Keratinocyte (primary cell): ENCODE results near the gene TRAK2. TPM values are rescaled to one million over a fixed set of nuclear protein-coding genes. Genes with fewer than 3 reads are reported as not detected.
A peak's percentile ranks its signal among the peaks of the same experiment; 100 is the strongest.

Experiments
- DNase-seq: peaks from one replicate; pipeline ENCODE4 v3.0.0-alpha.2; 2011; ENCODE audit warnings: low read depth, missing footprints, low spot score
- FAIRE-seq: peaks from 2 replicates; lab custom pipeline; 2011; peaks lifted over from hg19 to GRCh38; lab: Jason Lieb, UNC
- H2AFZ ChIP-seq: 2 replicates; pipeline ENCODE4 v1.6.0; 2012; ENCODE audit warnings: low read length, control low read depth, inconsistent platforms; ENCODE audit not compliant: control insufficient read depth
- H3K27ac ChIP-seq: 2 replicates; pipeline ENCODE4 v1.5.1; 2011; ENCODE audit warnings: low read length; ENCODE audit not compliant: control insufficient read depth, insufficient read depth
- H3K27me3 ChIP-seq: 3 replicates; pipeline ENCODE4 v1.6.0; 2011; ENCODE audit warnings: low read length; ENCODE audit not compliant: control insufficient read depth, insufficient read depth; ENCODE audit errors: extremely low read depth
- H3K36me3 ChIP-seq, 2 experiments: 2 replicates in 1 of 2; 3 replicates in 1 of 2; pipeline ENCODE4 v1.5.1; 2011; ENCODE audit warnings: low read length in 2 of 2, mild to moderate bottlenecking in 1 of 2; ENCODE audit not compliant: control insufficient read depth in 2 of 2, insufficient read depth in 2 of 2; ENCODE audit errors: extremely low read depth in 1 of 2
- H3K4me1 ChIP-seq: 3 replicates; pipeline ENCODE4 v1.5.1; 2011; ENCODE audit warnings: low read length; ENCODE audit not compliant: control insufficient read depth, insufficient read depth; ENCODE audit errors: extremely low read depth
- H3K4me2 ChIP-seq: 3 replicates; pipeline ENCODE4 v1.6.0; 2011; ENCODE audit warnings: low read depth, low read length; ENCODE audit not compliant: control insufficient read depth, insufficient read depth; ENCODE audit errors: extremely low read depth
- H3K4me3 ChIP-seq, 3 experiments: fragments of 200-600 bp in 1 of 3; sonication (generic) in 1 of 3; 2 replicates in 2 of 3; 3 replicates in 1 of 3; pipeline ENCODE4 v1.5.1; 2011 to 2016; ENCODE audit warnings: low read length in 3 of 3, mild to moderate bottlenecking in 3 of 3, control low read depth in 2 of 3, inconsistent platforms in 1 of 3, low read depth in 1 of 3, mixed read lengths in 1 of 3, mixed run types in 1 of 3, moderate library complexity in 1 of 3; ENCODE audit not compliant: control insufficient read depth in 2 of 3, insufficient read depth in 2 of 3; ENCODE audit errors: extremely low read depth in 1 of 3
- H3K79me2 ChIP-seq: 2 replicates; pipeline ENCODE4 v1.6.0; 2012; ENCODE audit warnings: low read length; ENCODE audit not compliant: control insufficient read depth, insufficient read depth
- H3K9ac ChIP-seq: 3 replicates; pipeline ENCODE4 v1.6.0; 2011; ENCODE audit warnings: low read length; ENCODE audit not compliant: control insufficient read depth, insufficient read depth; ENCODE audit errors: extremely low read depth
- H3K9me1 ChIP-seq: 3 replicates; pipeline ENCODE4 v1.6.0; 2011; ENCODE audit warnings: low read length; ENCODE audit not compliant: control insufficient read depth, insufficient read depth; ENCODE audit errors: extremely low read depth
- H3K9me3 ChIP-seq: 2 replicates; pipeline ENCODE4 v1.5.1; 2012; ENCODE audit warnings: low read depth, low read length; ENCODE audit not compliant: control insufficient read depth
- H4K20me1 ChIP-seq: 3 replicates; pipeline ENCODE4 v1.6.0; 2011; ENCODE audit warnings: low read length; ENCODE audit not compliant: control insufficient read depth, insufficient read depth; ENCODE audit errors: extremely low read depth
- CTCF ChIP-seq, 3 experiments: IDR thresholded peaks in 1 of 3; conservative IDR thresholded peaks in 1 of 3; optimal IDR thresholded peaks in 1 of 3; 2 replicates in 2 of 3; 3 replicates in 1 of 3; pipeline versions ENCODE3 to v1.5.1; 2011; ENCODE audit warnings: low read length in 3 of 3, mild to moderate bottlenecking in 3 of 3, moderate library complexity in 2 of 3, control low read depth in 1 of 3, inconsistent platforms in 1 of 3; ENCODE audit not compliant: insufficient read depth in 2 of 3; ENCODE audit errors: extremely low read depth in 1 of 3
- EZH2 ChIP-seq: IDR thresholded peaks from one replicate; pipeline ENCODE4 v1.6.1; 2012; ENCODE audit warnings: inconsistent platforms, mild to moderate bottlenecking, low read length, moderate library complexity
- dilution Hi-C: fragments of 300-500 bp; cut with MboI; formaldehyde crosslinking; loops from one replicate; pipeline ENCODE4 v1.7.0; 2020; ENCODE audit warnings: low sequenced_read_pairs; ENCODE audit not compliant: extremely low pct_ligation_motif_present
- polyA minus RNA-seq, 3 experiments: library from RNA; depleted of rRNA, polyadenylated mRNA; stranded (reverse); fragments of >200 nt; gene quantifications; 1 replicate in 1 of 3; 2 replicates in 1 of 3; 3 replicates in 1 of 3; pipeline ENCODE4 v1.2.3, GENCODE V29; 2011
- polyA plus RNA-seq, 5 experiments: library from polyadenylated mRNA; depleted of rRNA in 3 of 5; stranded (reverse) in 3 of 5; stranded (forward) in 1 of 5; unstranded in 1 of 5; fragments of >200 nt; gene quantifications; 1 replicate in 1 of 5; 2 replicates in 3 of 5; 3 replicates in 1 of 5; pipeline versions ENCODE4 v1.2.1 to v1.2.3, GENCODE V29; 2011 to 2012; ENCODE audit warnings: missing spikeins in 2 of 5, low read depth in 1 of 5, low replicate concordance in 1 of 5

TRAK2 gene
- 10.8 to 12.9 TPM (median 12.4 TPM) in 3 replicates for polyA plus RNA-seq
- 7.4 TPM for polyA plus RNA-seq (2011; ENCODE audit: low read depth)
- polyA plus RNA-seq (2011; cell fraction: cytosol; rRNA removed) = 8.7 and 14.4 TPM in 2 replicates
- 11.3 and 13.6 TPM in 2 replicates for polyA plus RNA-seq (2011; cell fraction: nucleus; rRNA removed)
- polyA plus RNA-seq (2012; ENCODE audit: low replicate concordance) = 5.3 and 9.9 TPM in 2 replicates
- polyA minus RNA-seq = 8.3 to 32.0 TPM (median 28.9 TPM) in 3 replicates
- polyA minus RNA-seq (2011; cell fraction: cytosol; rRNA and poly(A)+ RNA removed) = 13.6 TPM
- polyA minus RNA-seq (2011; cell fraction: nucleus; rRNA and poly(A)+ RNA removed) = 15.8 and 28.0 TPM in 2 replicates

GRCh38 chr2:201451292-201452057 is at the start of gene TRAK2, which contains the start of gene STRADB:
TSS of gene TRAK2 (minus strand) at chr2:201451458. CDS start at chr2:201420507, 30,951 bp downstream.
TSS of gene STRADB (plus strand) at chr2:201451740. CDS start at chr2:201454841, 3,101 bp downstream.
- no peaks in the 10 kb centered on the region for H3K9me1 ChIP-seq
- H3K4me3 ChIP-seq = peak within 1 kb of the TSS; percentile 86 to 99 (median 90)
- H2AFZ ChIP-seq = peak within 1 kb of the TSS; percentile 96
- H3K9me3 ChIP-seq = no peaks in the 10 kb centered on the region
- FAIRE-seq (no peak), DNase-seq (no peak)
- peaks cover 23% of the 10 kb centered on the region for H3K4me1 ChIP-seq
- dilution Hi-C loops = no loop called here
- peak within 1 kb of the TSS; percentile 87 for H3K27ac ChIP-seq
- peak in 2 of 3 experiments; percentile 24 to 30 for TF ChIP-seq CTCF (optimal IDR thresholded peaks at IDR 0.05 in 1 of 3, IDR thresholded peaks at IDR 0.05 in 1 of 3, conservative IDR thresholded peaks at IDR 0.05 in 1 of 3; ENCODE audit: extremely low read depth in 1 of 3, insufficient read depth in 2 of 3, low read length in 3 of 3)
- TF ChIP-seq EZH2 = no peak
- no peaks in the 10 kb centered on the region for H4K20me1 ChIP-seq
- H3K36me3 ChIP-seq = no peaks in the 10 kb centered on the region
- peaks cover 20% of the 10 kb centered on the region for H3K79me2 ChIP-seq
- H3K27me3 ChIP-seq = no peaks in the 10 kb centered on the region
- H3K9ac ChIP-seq = peak within 1 kb of the TSS; percentile 93
- peak within 1 kb of the TSS; percentile 92 for H3K4me2 ChIP-seq

GRCh38 chr2:201500534-201500933 is 49.3 kb upstream of the TRAK2 start:
- Histone ChIP-seq H3K9ac (no peak overlapping the region), H3K79me2 (no peaks in the 10 kb centered on the region), H4K20me1 (no peaks in the 10 kb centered on the region), H3K4me1 (peaks cover 2% of the 10 kb centered on the region), H3K27me3 (no peaks in the 10 kb centered on the region), H3K27ac (no peak overlapping the region), H3K9me3 (no peaks in the 10 kb centered on the region), H2AFZ (no peak overlapping the region), H3K4me2 (no peak overlapping the region), H3K9me1 (no peaks in the 10 kb centered on the region), H3K36me3 (no peaks in the 10 kb centered on the region), H3K4me3 (no peak overlapping the region)
- peak; percentile 13 for DNase-seq
- dilution Hi-C loops = no loop called here
- no peak for TF ChIP-seq CTCF (optimal IDR thresholded peaks at IDR 0.05 in 1 of 3, IDR thresholded peaks at IDR 0.05 in 1 of 3, conservative IDR thresholded peaks at IDR 0.05 in 1 of 3; ENCODE audit: extremely low read depth in 1 of 3, insufficient read depth in 2 of 3, low read length in 3 of 3)
- TF ChIP-seq EZH2 = no peak
- no peak for FAIRE-seq
